Large intestine (tissue), 3 donors: ENCODE results near the gene PCCB. TPM values are rescaled to one million over a fixed set of nuclear protein-coding genes. Genes with fewer than 3 reads are reported as not detected.
"Not testable (repeated sequence)": the region's sequence is repeated elsewhere in the genome, so short reads cannot be mapped to it uniquely, and the experiment has no call there.

Source experiments
- DNase-seq, 2 donors: peaks; one replicate each; pipeline versions ENCODE4 v3.0.0 to v3.0.0-alpha.2; 2013
- H3K27ac ChIP-seq: one replicate; pipeline ENCODE4 v1.5.1; 2013; ENCODE audit warnings: low read length
- H3K27me3 ChIP-seq: 2 replicates; pipeline ENCODE4 v1.6.1; 2013; ENCODE audit warnings: low read length; ENCODE audit not compliant: control insufficient read depth, insufficient read depth
- H3K36me3 ChIP-seq: 2 replicates; pipeline ENCODE4 v1.6.1; 2013; ENCODE audit warnings: low read length; ENCODE audit not compliant: control insufficient read depth, insufficient read depth
- H3K4me1 ChIP-seq: one replicate; pipeline ENCODE4 v1.6.1; 2013; ENCODE audit warnings: low read length; ENCODE audit not compliant: control insufficient read depth, insufficient read depth
- H3K4me3 ChIP-seq: one replicate; pipeline ENCODE4 v1.5.1; 2013; ENCODE audit warnings: low read length
- H3K9me3 ChIP-seq: one replicate; pipeline ENCODE4 v1.6.1; 2013; ENCODE audit warnings: mild to moderate bottlenecking, low read depth, low read length, moderate library complexity; ENCODE audit not compliant: control insufficient read depth
- WGBS: methylation state at CpG from one replicate; pipeline ENCODE4 v1.1.5; 2013; ENCODE audit warnings: low lambda C conversion rate; ENCODE audit not compliant: insufficient coverage; 5-methylcytosine and 5-hydroxymethylcytosine counted together
- polyA plus RNA-seq: library from polyadenylated mRNA; unstranded; fragments of 120-200 nt; gene quantifications from one replicate; pipeline ENCODE4 v1.2.1, GENCODE V29; 2013

The PCCB gene
- polyA plus RNA-seq, 1 donor: 33.1 TPM

DNA sequence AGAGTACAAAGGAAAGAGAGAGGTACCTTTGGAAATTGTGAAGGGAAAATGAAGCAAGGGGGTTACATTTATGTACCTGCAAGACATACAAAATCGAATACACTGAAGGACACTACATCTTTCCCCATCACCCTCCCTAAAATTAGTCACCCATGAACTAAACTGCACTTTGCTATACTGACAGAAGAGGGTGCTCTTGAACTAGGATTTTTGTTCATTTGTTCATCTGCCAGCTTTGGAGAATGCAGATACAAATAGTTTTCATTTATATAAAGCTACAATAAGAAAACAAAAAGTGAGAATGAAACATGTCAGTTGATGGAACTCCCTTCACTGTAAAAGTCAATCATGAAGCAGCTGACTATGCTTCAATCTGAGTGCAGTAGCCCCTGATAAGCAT, 55.7 kb downstream of the PCCB start:
- DNase-seq: no peak
- H3K4me1 ChIP-seq: no peaks in the 10 kb centered on the region
- H3K36me3 ChIP-seq: peaks cover 10% of the 10 kb centered on the region
- WGBS: no CpG with 5 or more reads among the region's 1 CpG
- no peaks in the 10 kb centered on the region for H3K9me3 ChIP-seq
- H3K27ac ChIP-seq: no peak overlapping the region
- no peak overlapping the region for H3K4me3 ChIP-seq
- no peaks in the 10 kb centered on the region for H3K27me3 ChIP-seq

DNA sequence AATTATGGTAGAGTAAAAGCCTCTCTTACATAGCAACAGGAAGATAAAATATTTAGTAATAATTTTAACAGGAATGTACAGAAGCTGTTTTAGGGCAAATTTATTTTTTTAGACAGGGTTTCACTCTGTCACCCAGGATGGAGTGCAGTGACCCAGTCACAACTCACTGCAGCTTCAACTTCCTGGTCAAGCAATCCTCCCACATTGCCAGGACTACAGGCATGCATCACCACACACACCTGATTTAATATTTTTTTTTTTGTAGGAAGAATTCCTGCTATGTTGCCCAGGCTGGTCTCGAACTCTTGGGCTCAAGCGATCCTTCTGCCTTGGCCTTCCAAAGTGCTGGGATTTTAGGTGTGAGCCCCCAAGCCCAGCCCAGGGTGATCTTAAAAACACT, 61.1 kb downstream of the PCCB start:
- Histone ChIP-seq H3K27me3 (no peaks in the 10 kb centered on the region), H3K9me3 (no peaks in the 10 kb centered on the region), H3K27ac (no peak overlapping the region), H3K4me1 (no peaks in the 10 kb centered on the region), H3K4me3 (no peak overlapping the region), H3K36me3 (peaks cover 6% of the 10 kb centered on the region)
- DNase-seq: no peak
- no CpG with 5 or more reads among the region's 2 CpGs for WGBS

DNA sequence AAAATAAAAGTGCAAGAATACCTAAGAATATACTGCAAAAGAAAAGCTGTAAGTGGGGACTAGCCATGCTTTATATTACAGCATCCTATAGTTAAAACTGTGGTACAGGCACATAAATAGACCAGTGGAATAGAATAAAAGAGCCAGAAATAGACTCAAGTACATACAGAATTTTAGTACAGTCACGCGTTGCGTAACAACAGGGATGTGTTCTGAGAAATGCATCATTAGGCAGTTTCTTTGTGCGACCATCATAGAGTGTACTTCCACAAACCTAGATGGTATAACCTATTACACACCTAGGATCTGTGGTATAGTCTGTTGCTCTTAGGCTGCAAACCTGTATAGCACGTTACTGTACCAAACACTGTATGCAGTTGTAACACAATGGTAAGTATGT, 61.8 kb downstream of the PCCB start:
- Histone ChIP-seq H3K9me3 (no peaks in the 10 kb centered on the region), H3K4me3 (no peak overlapping the region), H3K4me1 (no peaks in the 10 kb centered on the region), H3K36me3 (peaks cover 6% of the 10 kb centered on the region), H3K27me3 (no peaks in the 10 kb centered on the region), H3K27ac (no peak overlapping the region)
- 93% methylated on average over 3 of the region's 5 CpGs for WGBS
- no peak for DNase-seq

DNA sequence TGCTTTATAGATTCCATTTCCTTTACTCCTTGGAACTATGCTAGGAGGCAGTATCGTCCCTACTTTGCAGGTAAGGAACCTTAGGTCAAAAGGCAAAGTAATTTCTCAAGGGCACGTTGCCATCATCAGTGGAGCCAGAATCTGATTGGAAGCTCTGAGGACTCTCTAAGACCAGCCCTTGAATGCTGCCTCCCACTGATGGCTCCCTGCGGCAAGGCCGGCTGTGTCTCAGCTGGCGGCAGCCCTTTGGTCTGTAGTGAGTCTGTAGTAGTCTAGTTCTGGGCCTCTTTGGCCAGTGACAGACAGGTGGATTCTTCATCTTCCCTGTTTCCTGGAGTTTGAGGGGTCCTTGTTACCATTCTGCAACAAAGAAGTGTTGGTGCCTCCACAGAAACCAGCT, 76.2 kb downstream of the PCCB start:
- H3K36me3 ChIP-seq: peaks cover 51% of the 10 kb centered on the region
- WGBS: no CpG with 5 or more reads among the region's 5 CpGs
- peaks cover 11% of the 10 kb centered on the region for H3K9me3 ChIP-seq
- no peak overlapping the region for H3K27ac ChIP-seq
- H3K4me3 ChIP-seq: no peak overlapping the region
- no peaks in the 10 kb centered on the region for H3K4me1 ChIP-seq
- no peak for DNase-seq
- H3K27me3 ChIP-seq: no peaks in the 10 kb centered on the region

DNA sequence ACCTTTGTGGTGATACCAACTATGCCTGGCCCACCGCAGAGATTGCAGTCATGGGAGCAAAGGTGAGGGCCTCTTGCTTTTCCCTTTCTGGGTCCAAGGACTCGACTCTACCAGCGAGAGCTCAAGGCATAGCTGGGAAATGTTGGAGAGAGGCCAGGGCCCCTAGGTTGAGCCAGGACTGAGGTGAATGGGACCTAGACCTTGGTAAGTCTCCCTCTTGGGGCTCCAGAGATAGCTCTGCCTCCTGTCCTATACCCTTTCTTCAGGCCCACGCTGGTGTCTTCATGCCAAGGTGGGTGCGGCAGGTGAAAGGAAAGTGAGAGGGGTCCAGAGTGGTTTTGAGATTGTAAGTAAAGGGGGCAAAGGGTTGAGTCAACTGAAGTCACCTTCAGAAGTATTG, 77.5 kb downstream of the PCCB start:
- no CpG with 5 or more reads among the region's 5 CpGs for WGBS
- peaks cover 11% of the 10 kb centered on the region for H3K9me3 ChIP-seq
- H3K36me3 ChIP-seq: peaks cover 48% of the 10 kb centered on the region
- DNase-seq: no peak
- H3K27ac ChIP-seq: no peak overlapping the region
- no peak overlapping the region for H3K4me3 ChIP-seq
- H3K27me3 ChIP-seq: no peaks in the 10 kb centered on the region
- H3K4me1 ChIP-seq: no peaks in the 10 kb centered on the region

DNA sequence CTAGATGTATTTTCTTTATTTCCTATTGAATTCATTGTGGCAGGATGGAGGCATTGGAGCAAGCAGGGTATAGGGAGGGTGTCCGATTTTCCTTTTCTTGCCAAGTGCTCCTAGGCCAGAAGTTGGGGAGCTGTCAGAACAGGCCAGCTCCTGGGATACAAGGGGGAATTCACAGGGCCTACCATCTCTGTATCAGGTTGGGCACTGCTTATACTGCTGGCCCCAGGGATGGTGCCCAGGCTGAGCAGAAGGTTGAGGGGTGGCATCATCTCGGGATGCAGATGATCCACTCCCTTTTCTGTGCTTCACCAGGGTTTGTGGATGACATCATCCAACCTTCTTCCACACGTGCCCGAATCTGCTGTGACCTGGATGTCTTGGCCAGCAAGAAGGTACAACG, 79.5 kb downstream of the PCCB start:
- H3K9me3 ChIP-seq: no peaks in the 10 kb centered on the region
- DNase-seq: no peak
- peaks cover 55% of the 10 kb centered on the region for H3K36me3 ChIP-seq
- H3K27ac ChIP-seq: no peak overlapping the region
- H3K27me3 ChIP-seq: no peaks in the 10 kb centered on the region
- no peak overlapping the region for H3K4me3 ChIP-seq
- WGBS: 100% methylated on average over 1 of the region's 5 CpGs
- no peaks in the 10 kb centered on the region for H3K4me1 ChIP-seq

DNA sequence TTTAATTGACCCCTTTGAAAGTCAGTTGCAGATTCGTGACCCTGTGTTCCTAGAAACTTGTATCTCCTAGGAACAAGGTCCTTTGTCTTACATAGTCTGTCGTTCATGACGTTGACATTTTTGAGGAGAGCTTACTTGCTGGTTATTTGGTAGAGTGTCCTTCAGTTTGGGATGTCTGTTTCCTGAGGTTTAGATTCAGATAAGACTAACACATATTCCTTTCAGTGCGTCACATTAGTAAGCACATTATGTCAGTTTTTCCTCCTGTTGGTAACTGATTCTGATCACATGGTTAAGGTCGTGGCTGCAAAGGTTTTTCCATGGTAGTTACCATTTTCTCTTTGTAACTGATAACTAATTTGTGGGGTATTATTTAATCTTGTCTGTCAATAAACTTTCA, 80.8 kb downstream of the PCCB start:
- Histone ChIP-seq H3K4me1 (no peaks in the 10 kb centered on the region), H3K4me3 (no peak overlapping the region), H3K27me3 (no peaks in the 10 kb centered on the region), H3K27ac (no peak overlapping the region), H3K9me3 (no peaks in the 10 kb centered on the region), H3K36me3 (peaks cover 63% of the 10 kb centered on the region)
- DNase-seq: no peak
- WGBS: 80% methylated on average over 3 of the region's 5 CpGs

DNA sequence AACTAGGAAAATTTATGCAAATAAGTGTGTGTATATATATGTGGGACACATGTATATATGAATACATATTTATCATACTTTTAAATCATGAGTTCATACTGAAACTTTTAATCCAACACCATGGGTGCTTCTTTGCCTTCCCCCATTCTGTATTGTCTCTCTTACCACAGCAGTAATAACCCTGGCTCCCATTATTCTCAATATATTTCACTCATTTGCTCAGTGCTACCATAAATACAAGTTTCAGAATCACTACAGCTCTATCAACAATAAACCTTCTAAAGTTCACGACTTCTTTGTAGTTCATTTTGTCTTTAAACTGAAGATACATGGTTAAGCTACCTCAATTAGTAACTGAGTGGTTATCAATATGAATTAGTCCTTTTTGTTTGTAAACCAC, 82.2 kb downstream of the PCCB start:
- Histone ChIP-seq H3K36me3 (peaks cover 57% of the 10 kb centered on the region), H3K9me3 (no peaks in the 10 kb centered on the region), H3K4me1 (no peaks in the 10 kb centered on the region), H3K27ac (no peak overlapping the region), H3K4me3 (no peak overlapping the region), H3K27me3 (no peaks in the 10 kb centered on the region)
- DNase-seq: no peak
- no CpG with 5 or more reads among the region's 1 CpG for WGBS

DNA sequence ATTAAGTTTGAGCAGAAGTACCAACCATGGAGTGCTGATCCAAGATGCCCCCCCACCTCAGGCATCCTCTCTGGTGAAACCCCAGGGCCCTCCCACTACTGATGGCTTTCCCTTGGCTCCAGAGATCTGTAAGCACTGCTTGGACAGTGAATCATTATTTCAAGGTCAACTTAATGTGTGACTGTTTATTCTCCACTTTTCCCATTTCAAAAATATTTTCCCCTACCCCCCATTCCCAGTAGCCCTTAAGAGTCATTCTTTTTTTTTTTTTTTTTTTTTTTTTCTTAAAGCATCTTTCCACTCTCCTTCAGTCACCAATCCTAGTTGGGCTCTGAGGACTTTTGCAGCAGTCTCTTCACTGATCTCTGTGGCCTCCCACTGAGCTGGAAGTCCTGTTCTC, 82.6 kb downstream of the PCCB start:
- no peaks in the 10 kb centered on the region for H3K9me3 ChIP-seq
- H3K27me3 ChIP-seq: no peaks in the 10 kb centered on the region
- peaks cover 55% of the 10 kb centered on the region for H3K36me3 ChIP-seq
- no peaks in the 10 kb centered on the region for H3K4me1 ChIP-seq
- DNase-seq: no peak
- no peak overlapping the region for H3K27ac ChIP-seq
- no peak overlapping the region for H3K4me3 ChIP-seq

DNA sequence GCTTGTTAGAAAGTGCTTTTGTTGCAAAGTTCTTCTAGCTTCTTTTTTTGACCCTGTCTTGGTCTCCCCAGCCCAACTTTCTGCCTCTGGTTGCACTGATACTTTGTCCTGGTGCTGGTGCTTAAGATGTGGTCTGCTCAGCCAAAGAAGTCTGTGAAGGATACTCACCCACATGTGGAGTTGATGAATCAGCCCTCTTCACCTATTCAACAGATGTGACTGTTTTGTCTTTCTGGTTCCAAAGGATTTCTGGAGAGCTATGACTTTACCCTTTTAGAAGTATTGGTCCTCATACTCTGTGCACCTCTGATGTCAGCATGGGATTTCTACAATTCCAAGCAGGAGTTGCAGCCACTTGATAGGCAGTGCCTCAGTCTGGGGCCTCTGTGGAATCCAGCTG, 84.1 kb downstream of the PCCB start:
- H3K4me3 ChIP-seq: no peak overlapping the region
- no peaks in the 10 kb centered on the region for H3K27me3 ChIP-seq
- no peak overlapping the region for H3K27ac ChIP-seq
- H3K4me1 ChIP-seq: no peaks in the 10 kb centered on the region
- H3K36me3 ChIP-seq: peaks cover 44% of the 10 kb centered on the region
- H3K9me3 ChIP-seq: no peaks in the 10 kb centered on the region
- DNase-seq: no peak

DNA sequence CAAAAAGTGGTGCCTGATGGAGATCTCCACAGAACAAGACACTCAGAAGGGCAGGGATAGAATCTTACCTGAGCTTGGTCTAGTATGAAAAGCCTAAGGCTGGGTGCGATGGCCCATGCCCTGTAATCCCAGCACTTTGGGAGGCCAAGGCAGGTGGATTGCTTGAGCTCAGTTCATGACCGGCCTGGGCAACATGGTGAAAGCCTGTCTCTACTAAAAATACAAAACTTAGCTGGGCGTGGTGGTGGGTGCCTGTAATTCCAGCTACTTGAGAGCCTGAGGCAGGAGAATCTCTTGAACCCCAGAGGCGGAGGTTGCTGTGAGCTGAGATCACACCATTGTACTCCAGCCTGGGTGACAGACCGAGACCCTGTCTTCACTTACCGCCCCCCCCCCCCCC, 84.6 kb downstream of the PCCB start:
- not testable (repeated sequence) for H3K4me3 ChIP-seq, H3K4me1 ChIP-seq, H3K27ac ChIP-seq, H3K9me3 ChIP-seq, DNase-seq, H3K27me3 ChIP-seq
- peaks cover 44% of the 10 kb centered on the region for H3K36me3 ChIP-seq
- no CpG with 5 or more reads among the region's 6 CpGs for WGBS
